Measurements from ENCODE around the gene TUBGCP6. TPM values are rescaled to one million over a fixed set of nuclear protein-coding genes. Genes with fewer than 3 reads are reported as not detected.

Gene TUBGCP6
- polyA plus RNA-seq, 3 donors: 3.7 to 72.8 (median 4.3) TPM

GRCh38 chr22:50281957-50282356 lies 37.1 kb upstream of the TUBGCP6 start:
- DNase-seq: no peak
- Histone ChIP-seq H4K20me1 (ENCODE audit: insufficient read depth, low read length) (peaks cover 98% of the 10 kb centered on the region), H3K27me3 (ENCODE audit: control insufficient read depth in 2 of 2, insufficient read depth in 2 of 2, low read length in 2 of 2) (no peaks in the 10 kb centered on the region), H3K79me2 (ENCODE audit: insufficient read depth, low read length) (peaks cover 14% of the 10 kb centered on the region), H3K27ac (ENCODE audit: low read depth in 1 of 2, low read length in 2 of 2) (no peak overlapping the region), H3K4me2 (replicated peaks; ENCODE audit: extremely low read depth, low read length, poor library complexity, severe bottlenecking) (no peak overlapping the region), H3K4me3 (replicated peaks in 1 of 3; ENCODE audit: low read depth in 2 of 3, low read length in 3 of 3) (no peak overlapping the region), H3K4me1 (ENCODE audit: control insufficient read depth in 1 of 2, insufficient read depth in 2 of 2, low read length in 2 of 2) (no peaks in the 10 kb centered on the region), H3K9me3 (replicated peaks in 1 of 2; ENCODE audit: control insufficient read depth in 1 of 2, insufficient read depth in 1 of 2, low read length in 2 of 2) (no peaks in the 10 kb centered on the region), H3K36me3 (replicated peaks in 1 of 2; ENCODE audit: control insufficient read depth in 1 of 2, insufficient read depth in 2 of 2, low read length in 2 of 2) (peaks cover 92 to 97% of the 10 kb centered on the region in 2 donors), H3K9ac (ENCODE audit: insufficient read depth, low read length, poor library complexity, severe bottlenecking) (no peak overlapping the region), H2AFZ (ENCODE audit: insufficient read depth, low read depth, low read length, poor library complexity, severe bottlenecking) (no peak overlapping the region)
- Mint-ChIP-seq H3K4me3 (no peak overlapping the region), H3K4me1 (no peaks in the 10 kb centered on the region), H3K27ac (peak overlapping the region in 2 of 7 donors; percentile 61 to 62), H3K27me3 (ENCODE audit: low read depth in 3 of 3) (peaks cover 0 to 2% (median 0%) of the 10 kb centered on the region in 3 donors), H3K36me3 (peaks cover 54 to 88% of the 10 kb centered on the region in 2 donors), H3K9me3 (peaks cover 0 to 2% (median 0%) of the 10 kb centered on the region in 7 donors)
- TF ChIP-seq CTCF (IDR thresholded peaks at IDR 0.05): no peak
- intact Hi-C loops (cut with micrococcal nuclease): no loop called here
- WGBS (ENCODE audit: insufficient coverage): 97% methylated on average over 23 of the region's 25 CpGs

GRCh38 chr22:50281384-50281760 lies 36.5 kb upstream of the TUBGCP6 start:
- peaks cover 0 to 2% (median 0%) of the 10 kb centered on the region in 3 donors for H3K27me3 Mint-ChIP-seq (ENCODE audit: low read depth in 3 of 3)

More at GRCh38 chr22:50281384-50281760, 36.5 kb upstream of the TUBGCP6 start:
- no peak for TF ChIP-seq CTCF (IDR thresholded peaks at IDR 0.05)
- Histone ChIP-seq H3K27ac (ENCODE audit: low read depth in 1 of 2, low read length in 2 of 2) (no peak overlapping the region), H3K36me3 (replicated peaks in 1 of 2; ENCODE audit: control insufficient read depth in 1 of 2, insufficient read depth in 2 of 2, low read length in 2 of 2) (peaks cover 92 to 97% of the 10 kb centered on the region in 2 donors), H2AFZ (ENCODE audit: insufficient read depth, low read depth, low read length, poor library complexity, severe bottlenecking) (no peak overlapping the region), H4K20me1 (ENCODE audit: insufficient read depth, low read length) (peaks cover 98% of the 10 kb centered on the region), H3K27me3 (ENCODE audit: control insufficient read depth in 2 of 2, insufficient read depth in 2 of 2, low read length in 2 of 2) (no peaks in the 10 kb centered on the region), H3K4me3 (replicated peaks in 1 of 3; ENCODE audit: low read depth in 2 of 3, low read length in 3 of 3) (no peak overlapping the region), H3K4me1 (ENCODE audit: control insufficient read depth in 1 of 2, insufficient read depth in 2 of 2, low read length in 2 of 2) (no peaks in the 10 kb centered on the region), H3K4me2 (replicated peaks; ENCODE audit: extremely low read depth, low read length, poor library complexity, severe bottlenecking) (no peak overlapping the region), H3K9ac (ENCODE audit: insufficient read depth, low read length, poor library complexity, severe bottlenecking) (no peak overlapping the region), H3K9me3 (replicated peaks in 1 of 2; ENCODE audit: control insufficient read depth in 1 of 2, insufficient read depth in 1 of 2, low read length in 2 of 2) (no peaks in the 10 kb centered on the region), H3K79me2 (ENCODE audit: insufficient read depth, low read length) (peaks cover 10% of the 10 kb centered on the region)
- H3K4me3 Mint-ChIP-seq: no peak overlapping the region
- no peak for DNase-seq
- 96% methylated on average over 36 of the region's 36 CpGs for WGBS (ENCODE audit: insufficient coverage)
- H3K27ac Mint-ChIP-seq: peak overlapping the region in 1 of 7 donors; percentile 61
- intact Hi-C loops (cut with micrococcal nuclease): no loop called here
- peaks cover 0 to 2% (median 0%) of the 10 kb centered on the region in 7 donors for H3K9me3 Mint-ChIP-seq
- H3K4me1 Mint-ChIP-seq: no peaks in the 10 kb centered on the region
- peaks cover 56 to 90% of the 10 kb centered on the region in 2 donors for H3K36me3 Mint-ChIP-seq

Measured in CD14-positive monocyte (primary cell).